Measurements from ENCODE around the gene LRIG1.

Gene LRIG1

DNA sequence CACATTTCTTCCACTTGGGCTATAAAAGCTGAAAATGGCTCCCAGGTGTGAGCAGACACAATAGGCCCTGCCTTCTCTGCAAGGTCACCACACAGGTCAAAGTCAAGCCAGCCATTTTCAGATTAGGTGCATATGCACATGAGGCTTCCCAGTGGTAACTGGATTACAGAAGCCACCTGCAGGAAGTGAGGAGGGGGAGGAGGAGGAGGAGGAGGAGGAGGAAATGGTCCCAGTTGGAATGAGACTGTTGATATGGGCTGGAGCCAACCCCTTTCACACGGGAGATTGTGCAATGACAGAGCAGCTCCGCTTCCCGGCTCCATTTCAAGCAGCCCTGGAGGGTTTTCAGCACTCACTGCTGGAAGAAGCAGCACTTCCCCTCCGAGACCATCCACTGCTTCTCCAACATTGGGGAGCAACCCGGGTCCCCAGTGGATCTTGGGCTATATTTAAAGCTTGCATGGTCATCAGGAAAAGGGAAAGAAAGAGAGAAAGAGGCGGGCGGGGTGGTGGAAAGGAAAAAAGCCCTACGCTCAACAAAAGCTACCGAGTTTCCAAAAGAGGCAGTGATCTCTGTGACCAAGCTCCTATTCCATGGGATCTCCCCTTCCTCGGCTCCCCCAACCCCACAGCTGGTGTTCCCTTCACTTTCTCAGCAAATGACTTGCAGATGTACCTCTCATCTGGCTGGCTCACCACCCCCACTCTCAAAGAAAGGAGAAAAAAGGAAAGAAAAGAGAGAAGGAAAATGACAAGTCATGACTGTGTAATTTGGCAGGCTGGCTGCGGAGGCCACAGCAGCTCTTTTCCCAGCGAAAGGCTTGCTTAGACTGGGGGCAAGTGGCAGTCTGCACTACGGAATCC, 58.3 kb downstream of the LRIG1 start:
- Mint-ChIP-seq H3K27me3 (no peaks in the 10 kb centered on the region), H3K9me3 (no peaks in the 10 kb centered on the region), H3K27ac (no peak overlapping the region), H3K4me3 (no peak overlapping the region), H3K4me1 (peaks cover 6% of the 10 kb centered on the region), H3K36me3 (no peaks in the 10 kb centered on the region)
- DNase-seq (ENCODE audit: low spot score in 2 of 2) (no peak), ATAC-seq (ENCODE audit: low read depth) (no peak)

GRCh38 chr3:66441692-66442091, 59.1 kb downstream of the LRIG1 start:
- H3K4me1 Mint-ChIP-seq = peaks cover 6% of the 10 kb centered on the region
- no peak overlapping the region for H3K27ac Mint-ChIP-seq
- no peaks in the 10 kb centered on the region for H3K9me3 Mint-ChIP-seq
- no peaks in the 10 kb centered on the region for H3K36me3 Mint-ChIP-seq
- DNase-seq (ENCODE audit: low spot score in 2 of 2) (no peak), ATAC-seq (ENCODE audit: low read depth) (no peak)
- H3K4me3 Mint-ChIP-seq = no peak overlapping the region
- no peaks in the 10 kb centered on the region for H3K27me3 Mint-ChIP-seq

GRCh38 chr3:66441129-66441528, 59.7 kb downstream of the LRIG1 start:
- no peaks in the 10 kb centered on the region for H3K9me3 Mint-ChIP-seq
- no peak overlapping the region for H3K27ac Mint-ChIP-seq
- no peak overlapping the region for H3K4me3 Mint-ChIP-seq
- no peak for ATAC-seq (ENCODE audit: low read depth)
- H3K27me3 Mint-ChIP-seq = no peaks in the 10 kb centered on the region
- no peak for DNase-seq (ENCODE audit: low spot score in 2 of 2)
- peaks cover 6% of the 10 kb centered on the region for H3K4me1 Mint-ChIP-seq
- no peaks in the 10 kb centered on the region for H3K36me3 Mint-ChIP-seq

DNA sequence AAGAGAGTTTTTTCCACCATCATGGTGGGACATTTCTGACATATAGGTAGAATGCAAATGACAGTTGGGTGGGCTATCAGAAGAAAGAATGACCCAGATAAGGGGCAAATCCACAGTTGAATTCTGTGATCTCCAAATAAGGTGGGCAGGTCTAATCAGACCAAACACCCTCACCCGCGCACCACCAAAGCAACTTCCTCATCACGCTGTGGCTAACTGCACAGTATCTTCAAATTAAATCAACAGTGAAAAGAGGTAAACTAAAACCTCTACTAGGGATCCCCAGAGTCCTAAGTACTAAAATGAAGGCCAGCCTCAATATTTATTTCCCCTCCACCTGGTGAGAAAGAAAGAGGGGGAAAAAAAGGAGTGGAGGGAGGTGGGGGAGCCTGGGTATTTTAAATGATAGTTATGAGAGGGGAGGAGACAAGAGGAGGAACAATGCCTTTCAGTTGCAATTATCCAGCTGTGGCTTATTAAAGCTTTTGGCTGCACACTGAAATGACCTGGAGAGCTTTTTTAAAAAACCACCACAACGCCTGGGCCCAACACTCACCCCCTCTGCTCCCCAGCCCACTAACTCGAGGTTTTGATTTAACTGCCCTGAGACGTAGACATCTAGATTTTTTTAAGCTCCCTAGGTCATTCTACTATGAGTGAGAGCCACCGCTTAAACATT, 61.0 kb downstream of the LRIG1 start:
- Mint-ChIP-seq H3K4me1 (peaks cover 6% of the 10 kb centered on the region), H3K27me3 (no peaks in the 10 kb centered on the region), H3K27ac (no peak overlapping the region), H3K36me3 (no peaks in the 10 kb centered on the region), H3K4me3 (no peak overlapping the region), H3K9me3 (no peaks in the 10 kb centered on the region)
- ATAC-seq (ENCODE audit: low read depth) (peak; percentile 69), DNase-seq (ENCODE audit: low spot score in 2 of 2) (no peak)

GRCh38 chr3:66438046-66438445, 62.8 kb downstream of the LRIG1 start:
- H3K4me1 Mint-ChIP-seq = peaks cover 6% of the 10 kb centered on the region
- H3K36me3 Mint-ChIP-seq = no peaks in the 10 kb centered on the region
- no peak overlapping the region for H3K4me3 Mint-ChIP-seq
- no peak overlapping the region for H3K27ac Mint-ChIP-seq
- DNase-seq (ENCODE audit: low spot score in 2 of 2) = no peak
- H3K9me3 Mint-ChIP-seq = no peaks in the 10 kb centered on the region
- H3K27me3 Mint-ChIP-seq = no peaks in the 10 kb centered on the region
- ATAC-seq (ENCODE audit: low read depth) = no peak

- Mint-ChIP-seq H3K4me3 (no peak overlapping the region), H3K36me3 (no peaks in the 10 kb centered on the region), H3K9me3 (no peaks in the 10 kb centered on the region), H3K4me1 (peaks cover 6% of the 10 kb centered on the region), H3K27ac (no peak overlapping the region), H3K27me3 (no peaks in the 10 kb centered on the region)
- DNase-seq (ENCODE audit: low spot score in 2 of 2) (no peak), ATAC-seq (ENCODE audit: low read depth) (no peak)
Observed at GRCh38 chr3:66437341-66437929, 63.4 kb downstream of the LRIG1 start.

GRCh38 chr3:66435989-66436388, 64.8 kb downstream of the LRIG1 start:
- Mint-ChIP-seq H3K36me3 (no peaks in the 10 kb centered on the region), H3K4me3 (no peak overlapping the region), H3K9me3 (no peaks in the 10 kb centered on the region), H3K4me1 (peaks cover 6% of the 10 kb centered on the region), H3K27me3 (no peaks in the 10 kb centered on the region), H3K27ac (no peak overlapping the region)
- no peak for ATAC-seq (ENCODE audit: low read depth)
- no peak for DNase-seq (ENCODE audit: low spot score in 2 of 2)

DNA sequence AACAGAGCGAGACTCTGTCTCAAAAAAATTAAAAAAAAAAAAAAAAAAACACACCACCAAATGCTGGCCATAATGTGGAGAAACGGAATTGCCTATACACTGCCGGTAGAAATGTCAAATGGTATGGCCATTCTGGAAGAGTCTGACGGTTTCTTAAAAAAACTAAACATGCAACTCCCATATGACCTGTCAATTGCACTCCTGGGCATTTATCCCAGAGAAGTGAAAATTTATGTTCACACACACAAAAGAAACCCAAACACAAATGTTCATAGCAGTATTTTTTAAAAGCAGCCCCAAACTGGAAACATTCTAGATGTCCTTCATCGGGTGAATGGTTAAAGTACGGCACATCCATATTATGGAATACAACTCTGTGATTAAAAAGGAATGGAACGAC, 66.1 kb downstream of the LRIG1 start:
- no peaks in the 10 kb centered on the region for H3K9me3 Mint-ChIP-seq
- no peak overlapping the region for H3K4me3 Mint-ChIP-seq
- ATAC-seq (ENCODE audit: low read depth) = no peak
- no peaks in the 10 kb centered on the region for H3K27me3 Mint-ChIP-seq
- H3K4me1 Mint-ChIP-seq = peaks cover 3% of the 10 kb centered on the region
- no peak overlapping the region for H3K27ac Mint-ChIP-seq
- DNase-seq (ENCODE audit: low spot score in 2 of 2) = no peak
- no peaks in the 10 kb centered on the region for H3K36me3 Mint-ChIP-seq

DNA sequence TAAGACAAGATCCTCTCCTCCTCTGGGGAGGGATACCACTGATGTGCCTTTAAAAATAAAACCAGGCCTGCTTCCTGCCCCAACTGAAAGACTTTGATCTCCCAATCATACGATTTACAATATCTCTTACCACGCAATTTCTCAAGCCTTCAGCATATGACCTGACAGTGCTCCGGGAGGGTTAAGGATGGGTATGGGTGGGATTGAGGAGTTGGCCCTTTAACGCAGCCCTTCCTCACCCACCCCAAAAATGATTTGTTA, 67.4 kb downstream of the LRIG1 start:
- Mint-ChIP-seq H3K9me3 (no peaks in the 10 kb centered on the region), H3K27ac (no peak overlapping the region), H3K4me3 (no peak overlapping the region), H3K36me3 (no peaks in the 10 kb centered on the region), H3K4me1 (no peaks in the 10 kb centered on the region), H3K27me3 (no peaks in the 10 kb centered on the region)
- DNase-seq (ENCODE audit: low spot score in 2 of 2) (no peak), ATAC-seq (ENCODE audit: low read depth) (no peak)

DNA sequence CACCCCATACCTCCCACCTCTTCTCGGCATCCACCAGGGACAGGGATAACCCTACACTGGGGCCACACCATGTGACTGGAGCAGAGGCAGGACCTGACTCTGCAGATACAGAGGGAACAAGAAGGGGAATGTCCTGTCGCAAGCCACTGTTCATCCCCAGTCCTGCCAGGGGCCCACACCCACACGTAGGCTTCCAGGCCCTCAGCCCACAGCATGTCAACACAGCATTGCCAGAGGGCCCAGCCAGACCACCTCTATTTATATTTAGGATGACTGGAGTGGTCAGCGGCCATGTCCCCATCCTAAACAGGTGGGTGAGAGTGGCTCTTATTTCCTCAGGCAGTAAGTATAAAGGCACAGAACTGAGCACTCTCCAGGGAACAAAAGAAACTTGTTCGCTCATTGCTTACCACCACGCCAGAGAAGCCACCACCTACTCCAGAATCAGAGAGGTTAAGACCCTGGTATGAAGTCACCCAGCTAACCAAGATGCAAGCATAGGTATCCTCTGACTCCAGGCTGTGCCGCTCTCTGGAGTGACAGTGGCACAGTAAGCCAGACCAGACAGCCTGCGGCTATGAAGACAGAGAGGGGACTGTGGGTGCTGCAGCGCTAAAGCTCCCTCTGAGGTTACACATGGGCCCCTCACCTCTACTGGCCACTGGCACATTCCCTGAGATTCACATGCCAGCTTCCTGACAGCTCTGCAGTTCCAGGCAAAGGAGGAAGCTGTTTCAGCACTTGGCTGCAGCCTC, 67.9 kb downstream of the LRIG1 start:
- Mint-ChIP-seq H3K27me3 (no peaks in the 10 kb centered on the region), H3K36me3 (no peaks in the 10 kb centered on the region), H3K4me3 (no peak overlapping the region), H3K4me1 (no peaks in the 10 kb centered on the region), H3K27ac (no peak overlapping the region), H3K9me3 (no peaks in the 10 kb centered on the region)
- ATAC-seq (ENCODE audit: low read depth) = no peak
- DNase-seq (ENCODE audit: low spot score in 2 of 2) = no peak

- Mint-ChIP-seq H3K36me3 (no peaks in the 10 kb centered on the region), H3K4me1 (no peaks in the 10 kb centered on the region), H3K27ac (no peak overlapping the region), H3K4me3 (no peak overlapping the region), H3K27me3 (no peaks in the 10 kb centered on the region), H3K9me3 (no peaks in the 10 kb centered on the region)
- DNase-seq (ENCODE audit: low spot score in 2 of 2) (no peak), ATAC-seq (ENCODE audit: low read depth) (no peak)
Observed at GRCh38 chr3:66432041-66432766, 68.6 kb downstream of the LRIG1 start.

- ATAC-seq (ENCODE audit: low read depth) (no peak), DNase-seq (ENCODE audit: low spot score in 2 of 2) (no peak)
- H3K4me1 Mint-ChIP-seq = no peaks in the 10 kb centered on the region
- no peak overlapping the region for H3K27ac Mint-ChIP-seq
- no peaks in the 10 kb centered on the region for H3K36me3 Mint-ChIP-seq
- no peaks in the 10 kb centered on the region for H3K9me3 Mint-ChIP-seq
- no peaks in the 10 kb centered on the region for H3K27me3 Mint-ChIP-seq
- H3K4me3 Mint-ChIP-seq = no peak overlapping the region
Observed at GRCh38 chr3:66431494-66431893, 69.3 kb downstream of the LRIG1 start.

GRCh38 chr3:66430876-66431275, 69.9 kb downstream of the LRIG1 start:
- Mint-ChIP-seq H3K27me3 (no peaks in the 10 kb centered on the region), H3K27ac (no peak overlapping the region), H3K4me3 (no peak overlapping the region), H3K36me3 (no peaks in the 10 kb centered on the region), H3K9me3 (no peaks in the 10 kb centered on the region), H3K4me1 (no peaks in the 10 kb centered on the region)
- ATAC-seq (ENCODE audit: low read depth) = no peak
- DNase-seq (ENCODE audit: low spot score in 2 of 2) = no peak

DNA sequence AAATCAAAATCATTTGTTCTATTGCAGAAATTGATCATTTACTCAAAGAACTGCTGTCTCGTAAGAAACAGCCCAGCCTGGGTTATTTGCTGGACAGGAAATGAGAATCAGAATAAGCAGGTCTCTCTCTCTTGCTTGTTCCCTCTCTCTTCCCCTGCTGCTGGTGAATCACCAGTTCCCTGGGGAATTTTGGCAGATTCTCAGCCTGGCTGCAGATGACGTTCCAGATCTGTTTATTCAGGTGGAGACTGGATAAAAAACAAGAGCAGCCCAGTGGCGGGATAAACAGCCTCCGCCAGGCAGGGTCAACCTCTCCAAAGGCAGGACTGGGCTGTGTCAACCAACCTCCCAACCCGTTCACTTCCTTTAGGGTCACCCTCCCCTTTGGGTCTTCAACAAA, 72.1 kb downstream of the LRIG1 start:
- Mint-ChIP-seq H3K4me1 (no peaks in the 10 kb centered on the region), H3K27ac (no peak overlapping the region), H3K27me3 (no peaks in the 10 kb centered on the region), H3K4me3 (no peak overlapping the region), H3K36me3 (no peaks in the 10 kb centered on the region), H3K9me3 (no peaks in the 10 kb centered on the region)
- ATAC-seq (ENCODE audit: low read depth) = no peak
- no peak for DNase-seq (ENCODE audit: low spot score in 2 of 2)

Measured in memory B cell (primary cell).